IMR-90 (cell line): ENCODE data around the gene MECR. TPM values are rescaled to one million over a fixed set of nuclear protein-coding genes. Genes with fewer than 3 reads are reported as not detected.

Experiments used
- ATAC-seq: fragments of 200-7000 bp; cut with Tn5 transposase; 2 replicates; pipeline ENCODE4 v1.9.1; 2020; ENCODE audit warnings: low read depth, mild to moderate bottlenecking, moderate library complexity
- BruUV-seq: library from RNA; stranded (reverse); fragments of 400-500 nt; replicated peaks from 2 replicates; lab custom pipeline; 2021; lab: Mats Ljungman, UMichigan
- CTCF ChIA-PET: fragments of 300-600 bp; formaldehyde crosslinking; extraction: SDS; loops from one replicate; lab custom pipeline; 2021; ENCODE audit warnings: antibody characterized with exemption; lab: Yijun Ruan, JAX
- POLR2A ChIA-PET: fragments of 300-600 bp; sonication (Branson Sonifier 250); formaldehyde crosslinking; loops from one replicate; lab custom pipeline; 2022; ENCODE audit warnings: antibody characterized with exemption; ENCODE audit not compliant: unreplicated experiment; lab: Charles Lee
- DNase-seq: peaks from one replicate; pipeline ENCODE4 v3.0.0; 2013
- H2AFZ ChIP-seq: replicated peaks from 2 replicates; pipeline ENCODE3; 2013; ENCODE audit warnings: low read length, mild to moderate bottlenecking; ENCODE audit not compliant: poor library complexity
- H2AK5ac ChIP-seq: 2 replicates; pipeline ENCODE4 v1.6.1; 2013; ENCODE audit warnings: low read depth, low read length, inconsistent platforms
- H2AK9ac ChIP-seq: replicated peaks from 2 replicates; pipeline ENCODE3; 2013; ENCODE audit warnings: mild to moderate bottlenecking, low read depth, low read length, moderate library complexity; ENCODE audit not compliant: poor library complexity
- H2BK120ac ChIP-seq: 2 replicates; pipeline ENCODE4 v1.6.1; 2013; ENCODE audit warnings: low read depth, low read length, inconsistent platforms
- H2BK15ac ChIP-seq: 3 replicates; pipeline ENCODE4 v1.6.1; 2013; ENCODE audit warnings: low read depth, low read length, inconsistent platforms
- H2BK20ac ChIP-seq: 2 replicates; pipeline ENCODE4 v1.6.1; 2013; ENCODE audit warnings: low read depth, mild to moderate bottlenecking, inconsistent platforms, low read length, moderate library complexity
- H2BK5ac ChIP-seq: 2 replicates; pipeline ENCODE4 v1.6.1; 2013; ENCODE audit warnings: mild to moderate bottlenecking, low read depth, low read length, inconsistent platforms; ENCODE audit not compliant: poor library complexity, severe bottlenecking
- H3K14ac ChIP-seq: replicated peaks from 2 replicates; pipeline ENCODE4 v1.6.1; 2013; ENCODE audit warnings: low read depth, low read length, inconsistent platforms
- H3K18ac ChIP-seq: 2 replicates; pipeline ENCODE4 v1.6.1; 2013; ENCODE audit warnings: low read depth, low read length, control low read depth
- H3K23ac ChIP-seq: 2 replicates; pipeline ENCODE4 v1.6.1; 2013; ENCODE audit warnings: low read depth, low read length, inconsistent platforms
- H3K27ac ChIP-seq: 2 replicates; pipeline ENCODE4 v1.5.1; 2013; ENCODE audit warnings: mild to moderate bottlenecking, control low read depth, low read length; ENCODE audit not compliant: insufficient read depth
- H3K27me3 ChIP-seq: 2 replicates; pipeline ENCODE4 v1.6.1; 2013; ENCODE audit warnings: low read length; ENCODE audit not compliant: control insufficient read depth, insufficient read depth
- H3K36me3 ChIP-seq: 2 replicates; pipeline ENCODE4 v1.6.1; 2013; ENCODE audit warnings: low read length, mixed read lengths; ENCODE audit not compliant: control insufficient read depth, insufficient read depth
- H3K4ac ChIP-seq: 2 replicates; pipeline ENCODE4 v1.6.1; 2013; ENCODE audit warnings: low read depth, low read length, inconsistent platforms
- H3K4me1 ChIP-seq: 2 replicates; pipeline ENCODE4 v1.6.1; 2013; ENCODE audit warnings: low read length, mixed read lengths; ENCODE audit not compliant: control insufficient read depth, insufficient read depth
- H3K4me2 ChIP-seq: 2 replicates; pipeline ENCODE4 v1.6.1; 2013; ENCODE audit warnings: low read depth, mild to moderate bottlenecking, control low read depth, low read length, moderate library complexity
- H3K4me3 ChIP-seq: 2 replicates; pipeline ENCODE4 v1.5.1; 2013; ENCODE audit warnings: low read depth, mild to moderate bottlenecking, control low read depth, low read length, moderate library complexity; ENCODE audit not compliant: insufficient read depth
- H3K56ac ChIP-seq: 2 replicates; pipeline ENCODE4 v1.6.1; 2013; ENCODE audit warnings: low read length, inconsistent platforms; ENCODE audit not compliant: insufficient read depth; ENCODE audit errors: extremely low read depth
- H3K79me1 ChIP-seq, 2 experiments: 2 replicates each; pipeline ENCODE4 v1.6.1; 2013; ENCODE audit warnings: low read length in 2 of 2, inconsistent platforms in 1 of 2, low read depth in 1 of 2
- H3K9ac ChIP-seq: 2 replicates; pipeline ENCODE4 v1.6.1; 2013; ENCODE audit warnings: low read depth, low read length, control low read depth
- H3K9me1 ChIP-seq: 2 replicates; pipeline ENCODE4 v1.6.1; 2013; ENCODE audit warnings: low read length, inconsistent platforms; ENCODE audit not compliant: insufficient read depth
- H3K9me3 ChIP-seq: 2 replicates; pipeline ENCODE4 v1.6.1; 2013; ENCODE audit warnings: low read length; ENCODE audit not compliant: control insufficient read depth, insufficient read depth
- H4K20me1 ChIP-seq: 2 replicates; pipeline ENCODE4 v1.6.1; 2013; ENCODE audit warnings: low read length, inconsistent platforms; ENCODE audit not compliant: insufficient read depth
- H4K5ac ChIP-seq: 2 replicates; pipeline ENCODE4 v1.6.1; 2013; ENCODE audit warnings: mild to moderate bottlenecking, low read depth, low read length, control low read depth
- H4K8ac ChIP-seq, 2 experiments: 2 replicates each; pipeline ENCODE4 v1.6.1; 2013; ENCODE audit warnings: low read depth in 2 of 2, low read length in 2 of 2, control low read depth in 1 of 2, inconsistent platforms in 1 of 2
- H4K91ac ChIP-seq: 2 replicates; pipeline ENCODE4 v1.6.1; 2013; ENCODE audit warnings: low read depth, low read length, inconsistent platforms; ENCODE audit not compliant: insufficient read depth
- BHLHE40 ChIP-seq: fragments of 150-350 bp; IDR thresholded peaks from 2 replicates; pipeline ENCODE4 v1.6.1; 2016; ENCODE audit warnings: mild to moderate bottlenecking, low read depth, low read length
- CEBPB ChIP-seq: IDR thresholded peaks from 2 replicates; pipeline ENCODE4 v1.6.1; 2012; ENCODE audit warnings: low read depth, low read length, improper control_type of control experiment
- CHD1 ChIP-seq: IDR thresholded peaks from 2 replicates; pipeline ENCODE4 v1.6.1; 2012; ENCODE audit warnings: low read depth, low read length, improper control_type of control experiment
- MAFK ChIP-seq: IDR thresholded peaks from 2 replicates; pipeline ENCODE4 v1.6.1; 2012; ENCODE audit warnings: low read depth, low read length, improper control_type of control experiment
- MAZ ChIP-seq: IDR thresholded peaks from 2 replicates; pipeline ENCODE4 v1.6.1; 2012; ENCODE audit warnings: low read depth, mild to moderate bottlenecking, low read length, improper control_type of control experiment, moderate library complexity, borderline replicate concordance
- MXI1 ChIP-seq: IDR thresholded peaks from 2 replicates; pipeline ENCODE4 v1.6.1; 2012; ENCODE audit warnings: low read depth, mild to moderate bottlenecking, low read length, moderate library complexity, borderline replicate concordance
- NFE2L2 ChIP-seq: fragments of 150-350 bp; IDR thresholded peaks from 2 replicates; pipeline ENCODE4 v1.6.1; 2016; ENCODE audit warnings: low read depth, mild to moderate bottlenecking, low read length
- POLR2A ChIP-seq: IDR thresholded peaks from 2 replicates; pipeline ENCODE4 v1.6.1; 2012; ENCODE audit warnings: mild to moderate bottlenecking, low read depth, low read length
- RAD21 ChIP-seq: IDR thresholded peaks from 2 replicates; pipeline ENCODE4 v1.6.1; 2012; ENCODE audit warnings: low read length, improper control_type of control experiment
- RCOR1 ChIP-seq: IDR thresholded peaks from 2 replicates; pipeline ENCODE4 v1.6.1; 2012; ENCODE audit warnings: mild to moderate bottlenecking, low read length, improper control_type of control experiment; ENCODE audit not compliant: insufficient replicate concordance
- RFX5 ChIP-seq: IDR thresholded peaks from 2 replicates; pipeline ENCODE4 v1.8.0; 2012; ENCODE audit warnings: low read depth, mild to moderate bottlenecking, low read length, moderate library complexity
- SMC3 ChIP-seq: fragments of 150-350 bp; IDR thresholded peaks from 2 replicates; pipeline ENCODE4 v1.6.1; 2016; ENCODE audit warnings: low read depth, mild to moderate bottlenecking, antibody characterized with exemption, low read length, moderate library complexity
- WGBS, 2 experiments: methylation state at CpG; one replicate each; pipeline versions ENCODE4 v1.1.5 to v1.1.7; 2013; ENCODE audit warnings: missing lambda C conversion rate in 2 of 2; ENCODE audit not compliant: insufficient read length in 1 of 2; ENCODE audit errors: extremely low coverage in 2 of 2; 5-methylcytosine and 5-hydroxymethylcytosine counted together
- dilution Hi-C: fragments of 300-500 bp; cut with HindIII; formaldehyde crosslinking; loops from one replicate; pipeline ENCODE4 v1.14.3; 2018; ENCODE audit warnings: low sequenced_read_pairs; ENCODE audit not compliant: unreplicated experiment
- in situ Hi-C: fragments of 300-500 bp; cut with MboI; formaldehyde crosslinking; loops from 3 replicates; pipeline ENCODE4 v1.14.3; 2019; ENCODE audit warnings: low sequenced_read_pairs, inconsistent platforms, mixed read lengths
- intact Hi-C: fragments of 100-400 bp; cut with micrococcal nuclease; formaldehyde crosslinking; loops from 2 replicates; pipeline ENCODE4 v1.10.0; 2022
- polyA plus RNA-seq, 3 experiments: library from polyadenylated mRNA; depleted of rRNA; stranded (reverse); fragments of >200 nt; gene quantifications; 2 replicates each; pipeline ENCODE4 v1.2.3, GENCODE V29; 2012; ENCODE audit warnings: low replicate concordance in 1 of 3
- total RNA-seq: library from RNA; depleted of rRNA; stranded (reverse); fragments of >200 nt; gene quantifications from 2 replicates; pipeline ENCODE4 v1.2.3, GENCODE V29; 2012
- TF ChIP-seq, protein P1 (sequence below): fragments of 150-350 bp; IDR thresholded peaks from 2 replicates; pipeline ENCODE4 v1.6.1; 2017; ENCODE audit warnings: mild to moderate bottlenecking, antibody characterized with exemption, low read length, low read depth
- TF ChIP-seq, protein P2 (sequence below): fragments of 150-350 bp; IDR thresholded peaks from 2 replicates; pipeline ENCODE4 v1.6.1; 2016; ENCODE audit warnings: low read depth, mild to moderate bottlenecking, low read length, moderate library complexity, borderline replicate concordance

MECR gene
- total and polyA plus RNA-seq, 2 of the 4 experiments (the other 2 are of a cell fraction) = 20.3 to 24.8 TPM

DNA sequence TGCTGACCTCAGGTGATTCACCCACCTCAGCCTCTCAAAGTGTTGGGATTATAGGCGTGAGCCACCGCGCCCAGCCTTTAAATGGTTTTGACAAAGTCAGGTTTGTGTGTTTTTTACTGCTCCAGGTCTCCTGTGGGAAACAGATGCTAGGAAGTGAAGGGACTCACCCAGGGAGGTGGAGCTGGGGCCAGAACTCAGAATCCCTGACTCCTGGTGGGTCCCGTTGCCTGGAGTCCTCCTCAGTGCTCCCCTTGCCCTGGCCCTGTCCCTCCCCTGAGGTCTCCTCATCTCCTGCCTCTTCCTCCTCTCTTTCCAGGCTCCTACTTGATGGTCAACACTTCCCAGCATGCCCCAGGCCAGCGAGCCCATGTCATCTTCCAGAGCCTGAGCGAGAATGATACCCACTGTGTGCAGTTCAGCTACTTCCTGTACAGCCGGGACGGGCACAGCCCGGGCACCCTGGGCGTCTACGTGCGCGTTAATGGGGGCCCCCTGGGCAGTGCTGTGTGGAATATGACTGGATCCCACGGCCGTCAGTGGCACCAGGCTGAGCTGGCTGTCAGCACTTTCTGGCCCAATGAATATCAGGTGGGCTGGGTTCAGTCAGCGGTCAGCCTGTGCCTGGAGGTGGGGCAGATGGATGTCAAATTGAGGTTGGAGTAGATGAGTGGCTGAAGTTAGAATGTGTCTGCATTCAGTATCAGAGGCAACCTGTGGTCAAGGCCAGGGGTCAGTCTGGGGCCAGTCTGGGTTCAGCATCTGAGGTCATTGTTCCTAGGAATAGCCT is 27.6 kb upstream of the MECR start:
- in situ Hi-C loops (no loop called here), intact Hi-C loops (no loop called here), dilution Hi-C loops (no loop called here)
- CTCF ChIA-PET = interaction anchor here (1.1 kb wide), 1 partner anchor 13 kb away, joined by 3 read pairs; no protein-coding TSS in a partner anchor
- Histone ChIP-seq H3K14ac (no peak overlapping the region), H3K36me3 (no peaks in the 10 kb centered on the region), H2BK15ac (no peak overlapping the region), H3K27me3 (no peaks in the 10 kb centered on the region), H3K4ac (no peak overlapping the region), H2AFZ (no peak overlapping the region), H3K27ac (no peak overlapping the region), H4K5ac (no peak overlapping the region), H3K18ac (no peak overlapping the region), H3K56ac (no peak overlapping the region), H3K9me3 (no peaks in the 10 kb centered on the region), H3K9ac (no peak overlapping the region), H2BK5ac (no peak overlapping the region), H4K20me1 (no peaks in the 10 kb centered on the region; the same call in 1 of the 2 replicates), H2BK120ac (no peak overlapping the region), H2BK20ac (no peak overlapping the region), H4K8ac (no peak overlapping the region), H2AK5ac (no peak overlapping the region), H4K91ac (no peak overlapping the region), H3K9me1 (0 out of 2 replicates have a peak, but pooled peaks cover 8% of the 10 kb centered on the region), H3K79me1 (no peaks in the 10 kb centered on the region; a peak in 1 of 4 replicates), H3K4me2 (no peak overlapping the region), H3K23ac (no peak overlapping the region), H3K4me1 (peaks cover 8% of the 10 kb centered on the region; the same call in 1 of the 2 replicates), H2AK9ac (no peak overlapping the region), H3K4me3 (no peak overlapping the region)
- 94% methylated on average over 4 of the region's 16 CpGs; no CpG with 5 or more reads in 1 of the 2 experiments for WGBS, 2 experiments
- DNase-seq = no peak
- no peak for ATAC-seq
- no peak for TF ChIP-seq NFE2L2
- no peak for TF ChIP-seq RCOR1
- TF ChIP-seq, protein P1, sequence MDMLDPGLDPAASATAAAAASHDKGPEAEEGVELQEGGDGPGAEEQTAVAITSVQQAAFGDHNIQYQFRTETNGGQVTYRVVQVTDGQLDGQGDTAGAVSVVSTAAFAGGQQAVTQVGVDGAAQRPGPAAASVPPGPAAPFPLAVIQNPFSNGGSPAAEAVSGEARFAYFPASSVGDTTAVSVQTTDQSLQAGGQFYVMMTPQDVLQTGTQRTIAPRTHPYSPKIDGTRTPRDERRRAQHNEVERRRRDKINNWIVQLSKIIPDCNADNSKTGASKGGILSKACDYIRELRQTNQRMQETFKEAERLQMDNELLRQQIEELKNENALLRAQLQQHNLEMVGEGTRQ = no peak
- no peak for TF ChIP-seq MAFK
- no peak for TF ChIP-seq RFX5
- TF ChIP-seq MXI1 = no peak
- TF ChIP-seq SMC3 = no peak
- TF ChIP-seq, protein P2, sequence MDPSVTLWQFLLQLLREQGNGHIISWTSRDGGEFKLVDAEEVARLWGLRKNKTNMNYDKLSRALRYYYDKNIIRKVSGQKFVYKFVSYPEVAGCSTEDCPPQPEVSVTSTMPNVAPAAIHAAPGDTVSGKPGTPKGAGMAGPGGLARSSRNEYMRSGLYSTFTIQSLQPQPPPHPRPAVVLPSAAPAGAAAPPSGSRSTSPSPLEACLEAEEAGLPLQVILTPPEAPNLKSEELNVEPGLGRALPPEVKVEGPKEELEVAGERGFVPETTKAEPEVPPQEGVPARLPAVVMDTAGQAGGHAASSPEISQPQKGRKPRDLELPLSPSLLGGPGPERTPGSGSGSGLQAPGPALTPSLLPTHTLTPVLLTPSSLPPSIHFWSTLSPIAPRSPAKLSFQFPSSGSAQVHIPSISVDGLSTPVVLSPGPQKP = no peak
- TF ChIP-seq CEBPB = no peak
- no peak for TF ChIP-seq RAD21
- TF ChIP-seq BHLHE40 = no peak
- TF ChIP-seq CHD1 = no peak
- no peak for TF ChIP-seq MAZ
- TF ChIP-seq POLR2A = no peak
- POLR2A ChIA-PET = no interaction called here
- no TSS peak for BruUV-seq
